Measurements from ENCODE around the gene TRPV2.
"Not testable (repeated sequence)": the region's sequence is repeated elsewhere in the genome, so short reads cannot be mapped to it uniquely, and the experiment has no call there.

Gene TRPV2

GRCh38 chr17:16435925-16436886 lies 20.8 kb downstream of the TRPV2 start:
- no peak for DNase-seq (ENCODE audit: low read depth, low spot score)

DNA sequence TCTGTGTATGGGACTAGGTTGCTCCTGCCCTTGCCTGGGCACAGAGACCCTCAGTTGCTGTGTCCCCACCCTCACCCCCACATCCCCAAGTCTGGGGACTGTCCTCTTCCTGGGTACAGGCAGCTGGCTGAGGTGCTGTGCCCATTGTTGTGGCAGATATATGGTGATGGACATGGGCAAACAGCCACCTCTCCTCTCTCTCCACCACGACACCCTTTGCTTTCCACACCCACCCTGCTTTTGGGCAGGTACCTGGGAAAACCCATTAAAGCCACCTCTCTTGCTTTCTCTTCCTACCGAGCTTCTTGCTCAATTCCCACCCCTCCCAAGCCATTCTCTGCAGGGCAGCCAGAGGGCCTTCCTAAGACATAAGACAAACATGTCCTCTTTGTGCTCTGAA lies 21.7 kb downstream of the TRPV2 start:
- no peak for DNase-seq (ENCODE audit: low read depth, low spot score)

DNA sequence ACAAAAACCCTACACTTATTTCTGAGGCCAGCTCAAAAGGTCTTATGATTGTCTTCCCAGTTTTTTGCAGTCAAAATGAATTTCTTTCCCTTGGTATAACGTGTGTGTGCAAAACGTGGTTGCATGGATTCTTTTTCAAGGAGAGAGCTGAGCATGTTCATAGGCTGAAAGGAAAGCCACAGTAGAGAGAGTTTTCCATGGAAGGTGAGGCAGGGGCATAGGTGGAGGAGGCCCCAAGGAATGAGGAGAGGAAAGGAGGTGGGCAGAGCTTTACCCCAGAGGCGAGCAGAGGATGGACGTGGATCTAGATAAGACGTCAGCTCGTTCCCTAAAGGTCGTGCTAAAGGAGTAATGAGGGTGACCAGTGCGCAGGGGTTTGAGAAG lies 22.8 kb downstream of the TRPV2 start:
- DNase-seq (ENCODE audit: low read depth, low spot score), result no peak

- DNase-seq (ENCODE audit: low read depth, low spot score), result peak; percentile 99
Observed at GRCh38 chr17:16438557-16439302, 23.4 kb downstream of the TRPV2 start.

GRCh38 chr17:16439303-16439791 lies 24.0 kb downstream of the TRPV2 start:
- DNase-seq (ENCODE audit: low read depth, low spot score), result no peak

GRCh38 chr17:16439811-16440351 lies 24.5 kb downstream of the TRPV2 start:
- DNase-seq (ENCODE audit: low read depth, low spot score), result no peak

- not testable (repeated sequence) for DNase-seq (ENCODE audit: low read depth, low spot score)
Observed at GRCh38 chr17:16440354-16440753, 25.0 kb downstream of the TRPV2 start.

DNA sequence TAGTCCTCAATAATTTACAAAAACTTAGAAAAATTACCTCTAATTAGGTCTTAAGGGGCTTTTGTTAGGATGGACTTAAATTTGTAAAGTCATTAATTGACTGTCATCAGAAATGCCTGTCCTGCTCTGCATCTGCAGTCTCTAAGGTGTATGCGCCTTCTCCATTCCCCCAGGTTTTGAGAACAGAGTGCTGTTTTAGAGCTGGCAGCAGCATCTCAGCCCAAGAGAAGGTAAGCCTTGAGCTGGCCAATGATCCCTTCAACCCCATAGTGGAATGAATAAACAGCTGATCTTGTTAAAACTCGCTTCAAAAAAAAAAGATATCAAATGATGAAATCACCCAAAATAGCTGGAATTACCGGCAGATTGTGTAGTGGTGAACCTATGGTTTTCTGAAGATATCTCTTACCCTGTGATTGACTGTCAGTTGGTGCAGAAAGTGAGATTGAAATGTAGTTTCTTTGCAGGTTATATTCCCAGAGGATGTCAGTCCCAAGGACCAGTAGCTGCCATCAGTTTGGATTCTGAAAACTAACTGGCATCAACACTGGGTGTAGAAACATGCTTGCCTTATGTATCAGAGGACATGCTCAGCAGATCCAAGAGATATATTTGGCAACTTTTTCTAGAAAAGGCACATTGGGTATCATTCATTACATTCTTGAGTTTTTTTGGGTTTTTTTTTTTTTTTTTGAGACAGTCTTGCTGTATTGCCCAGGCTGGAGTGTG lies 25.7 kb downstream of the TRPV2 start:
- DNase-seq (ENCODE audit: low read depth, low spot score), result no peak

- DNase-seq (ENCODE audit: low read depth, low spot score), result no peak
Observed at GRCh38 chr17:16442141-16442540, 26.8 kb downstream of the TRPV2 start.

DNA sequence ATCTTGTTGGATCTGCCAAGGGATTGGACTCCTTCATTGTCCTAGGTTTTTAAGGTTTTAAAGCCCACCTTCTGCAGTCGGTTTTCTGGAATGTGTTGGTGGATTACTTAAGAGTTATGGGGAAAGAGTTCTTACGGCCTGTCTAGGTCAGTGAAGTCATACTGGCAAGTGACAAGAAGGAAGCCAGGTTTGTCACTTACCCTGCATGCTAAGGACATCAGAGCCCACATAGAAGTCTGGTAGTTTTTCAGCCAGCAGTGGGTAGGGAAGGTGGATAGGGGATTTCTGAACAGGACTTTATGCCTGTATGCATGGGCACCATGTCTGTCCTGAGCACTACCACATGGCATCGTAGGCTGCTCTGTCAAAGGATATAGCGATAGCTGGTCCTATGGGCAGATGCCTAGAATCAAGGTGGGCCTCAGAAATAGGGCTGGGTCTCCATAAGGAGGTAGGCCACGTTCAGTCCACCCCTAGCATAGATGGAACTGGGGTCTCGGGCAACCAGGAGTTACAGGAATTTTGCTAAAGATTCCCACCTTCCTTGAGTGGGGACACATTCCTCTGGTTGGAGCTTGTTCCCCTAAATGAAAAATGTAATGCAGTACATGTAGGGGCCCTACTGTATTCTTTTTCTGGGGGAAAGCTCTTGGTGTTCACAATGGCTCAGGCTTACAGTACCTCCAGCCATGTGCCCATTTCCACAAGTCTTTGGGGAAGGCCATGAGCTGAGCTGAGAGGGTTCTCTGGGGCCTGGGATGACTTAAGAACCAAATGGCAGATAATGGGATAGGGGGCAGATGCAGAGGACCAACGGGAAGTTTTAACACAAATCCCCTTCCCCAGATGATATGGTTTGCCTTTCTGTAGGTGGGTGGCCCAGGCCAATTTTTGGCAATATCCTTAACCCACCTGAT lies 27.5 kb downstream of the TRPV2 start:
- no peak for DNase-seq (ENCODE audit: low read depth, low spot score)

GRCh38 chr17:16443511-16444257 lies 28.3 kb downstream of the TRPV2 start:
- DNase-seq (ENCODE audit: low read depth, low spot score), result no peak

DNA sequence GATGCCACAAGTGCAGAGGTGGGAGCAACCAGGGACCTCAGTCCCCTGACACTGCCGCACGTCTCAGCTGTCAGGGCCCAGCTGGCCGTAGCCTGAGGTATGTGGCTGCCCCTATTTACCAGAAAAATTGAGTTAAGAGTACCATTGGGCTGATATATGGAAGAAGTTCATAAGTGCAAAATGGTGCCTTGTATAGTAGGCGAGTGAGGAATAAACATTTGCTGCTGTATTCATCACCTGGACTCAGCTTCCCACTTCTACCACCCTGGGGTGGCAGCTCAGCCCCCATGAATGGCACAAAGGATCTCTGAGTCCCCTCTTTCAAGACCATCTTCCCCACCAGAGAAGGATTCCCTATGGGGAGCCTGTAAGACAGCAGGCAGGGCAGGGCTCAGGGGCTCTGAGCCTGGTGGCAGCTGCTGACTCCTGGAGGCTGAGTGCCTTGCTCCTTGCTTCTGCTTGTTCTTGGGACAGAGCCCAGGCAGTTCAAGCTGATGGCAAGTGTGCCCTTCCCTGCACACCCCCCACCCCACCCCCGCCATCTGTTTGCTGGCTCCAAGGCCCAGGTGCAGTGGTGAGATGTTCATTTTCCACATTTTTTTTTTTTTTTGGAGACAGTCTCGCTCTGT lies 29.0 kb downstream of the TRPV2 start:
- no peak for DNase-seq (ENCODE audit: low read depth, low spot score)

GRCh38 chr17:16446338-16446983 lies 31.1 kb downstream of the TRPV2 start:
- DNase-seq (ENCODE audit: low read depth, low spot score), result no peak

DNA sequence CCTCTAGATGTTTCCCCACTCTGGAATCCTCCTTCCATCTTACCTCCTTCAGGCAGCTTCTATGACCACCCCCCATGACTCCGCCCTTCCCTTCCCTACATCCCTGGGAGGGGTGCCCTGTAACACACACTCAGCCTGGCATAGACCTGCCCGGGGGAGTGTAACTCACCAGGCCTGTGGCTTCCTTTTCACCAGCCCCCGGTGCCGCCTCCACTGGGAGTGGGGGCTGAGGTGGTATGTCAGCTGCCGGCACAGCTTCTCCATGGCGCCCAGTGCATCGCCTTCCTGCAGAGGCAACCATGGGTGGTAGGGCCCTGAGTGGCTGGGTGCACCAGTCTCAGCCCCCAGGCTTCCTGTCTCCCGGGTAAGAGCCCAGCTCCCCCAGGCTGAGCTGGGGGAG lies 32.3 kb downstream of the TRPV2 start:
- DNase-seq (ENCODE audit: low read depth, low spot score), result no peak

DNA sequence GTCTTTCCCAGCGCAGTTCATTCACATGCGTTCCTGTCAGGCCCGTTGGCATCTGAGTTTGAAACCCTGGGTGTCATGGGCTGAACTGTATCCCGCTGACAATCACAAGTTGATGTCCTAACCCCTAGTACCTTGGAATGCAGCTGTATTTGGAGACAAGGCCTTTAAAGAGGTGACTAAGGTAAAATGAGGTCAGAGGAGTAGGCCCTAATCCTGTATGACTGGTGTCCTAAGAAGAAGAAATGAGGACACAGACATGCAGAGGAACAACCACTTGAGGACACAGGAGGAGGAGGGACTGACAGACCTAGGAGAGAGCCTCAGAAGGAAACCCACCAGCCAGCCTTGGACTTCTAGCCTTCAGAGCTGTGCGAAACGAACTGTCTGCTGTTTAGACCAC lies 33.1 kb downstream of the TRPV2 start:
- no peak for DNase-seq (ENCODE audit: low read depth, low spot score)

- no peak for DNase-seq (ENCODE audit: low read depth, low spot score)
Observed at GRCh38 chr17:16449121-16449570, 33.8 kb downstream of the TRPV2 start.

GRCh38 chr17:16450028-16450427 lies 34.7 kb downstream of the TRPV2 start:
- no peak for DNase-seq (ENCODE audit: low read depth, low spot score)

DNA sequence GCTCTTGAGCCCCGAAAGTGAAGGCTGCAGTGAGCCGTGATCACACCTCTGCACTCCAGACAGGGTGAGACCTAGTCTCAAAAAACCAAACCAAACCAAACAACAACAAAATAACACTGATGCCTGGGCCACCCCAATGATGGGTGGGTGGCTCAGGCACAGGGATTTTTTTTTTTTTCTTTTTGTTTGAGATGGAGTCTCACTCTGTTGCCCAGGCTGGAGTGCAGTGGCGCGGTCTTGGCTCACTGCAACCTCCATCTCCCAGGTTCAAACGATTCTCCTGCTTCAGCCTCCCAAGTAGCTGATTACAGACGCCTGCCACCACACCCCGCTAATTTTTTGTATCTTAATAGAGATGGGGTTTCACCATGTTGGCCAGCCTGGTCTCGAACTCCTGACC lies 36.9 kb downstream of the TRPV2 start:
- DNase-seq (ENCODE audit: low read depth, low spot score), result not testable (repeated sequence)

GRCh38 chr17:16453493-16453851 lies 38.1 kb downstream of the TRPV2 start:
- DNase-seq (ENCODE audit: low read depth, low spot score), result no peak
